Stimulated activated CD4-positive, alpha-beta T cell treated with anti-CD3 and anti-CD28 coated beads, Interleukin-1b, Interleukin-23, amount 100 ng/mL, for 24 hours (primary cell): ENCODE results near the gene RAB11FIP3.

ENCODE experiments used
- DNase-seq, 4 experiments: peaks; one replicate each; pipeline ENCODE4 v3.0.0-alpha.2; 2020; ENCODE audit warnings: low read depth in 4 of 4, low spot score in 1 of 4

RAB11FIP3 gene

DNA sequence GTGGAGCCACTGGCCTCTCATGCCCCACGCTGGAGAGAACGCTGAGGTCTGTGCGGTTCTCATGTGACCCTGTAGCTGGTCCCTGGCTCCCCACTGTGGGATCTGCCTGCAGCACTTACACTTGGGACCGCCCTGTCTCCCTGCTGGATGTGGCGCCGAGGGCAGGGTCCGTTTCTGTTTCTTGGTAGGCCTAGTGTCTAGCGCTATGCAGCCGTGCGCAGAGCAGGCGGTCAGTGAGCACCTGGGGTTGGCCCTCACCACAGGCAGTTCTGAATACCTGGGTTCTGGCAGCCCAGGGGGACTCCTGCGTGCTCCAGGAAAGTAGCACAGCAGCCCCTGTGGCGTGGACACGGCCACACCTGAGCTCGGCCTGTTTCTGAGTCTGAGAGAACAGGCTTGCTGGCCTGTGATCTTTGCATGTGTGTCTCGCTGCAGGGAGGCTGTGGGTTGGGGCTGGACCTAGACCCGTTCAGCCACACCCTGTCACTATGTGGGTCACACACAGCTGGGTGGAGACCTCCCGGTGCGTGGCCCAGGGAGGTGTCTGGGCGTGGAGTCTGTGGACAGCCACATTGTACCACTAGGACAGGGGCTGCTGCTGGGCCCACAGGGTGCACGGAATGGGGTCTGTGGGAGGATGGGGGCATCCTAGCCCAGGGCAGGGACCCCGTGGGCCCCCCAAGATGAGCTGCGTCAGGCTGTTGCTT, 104.8 kb downstream of the RAB11FIP3 start:
- DNase-seq, result no peak

DNA sequence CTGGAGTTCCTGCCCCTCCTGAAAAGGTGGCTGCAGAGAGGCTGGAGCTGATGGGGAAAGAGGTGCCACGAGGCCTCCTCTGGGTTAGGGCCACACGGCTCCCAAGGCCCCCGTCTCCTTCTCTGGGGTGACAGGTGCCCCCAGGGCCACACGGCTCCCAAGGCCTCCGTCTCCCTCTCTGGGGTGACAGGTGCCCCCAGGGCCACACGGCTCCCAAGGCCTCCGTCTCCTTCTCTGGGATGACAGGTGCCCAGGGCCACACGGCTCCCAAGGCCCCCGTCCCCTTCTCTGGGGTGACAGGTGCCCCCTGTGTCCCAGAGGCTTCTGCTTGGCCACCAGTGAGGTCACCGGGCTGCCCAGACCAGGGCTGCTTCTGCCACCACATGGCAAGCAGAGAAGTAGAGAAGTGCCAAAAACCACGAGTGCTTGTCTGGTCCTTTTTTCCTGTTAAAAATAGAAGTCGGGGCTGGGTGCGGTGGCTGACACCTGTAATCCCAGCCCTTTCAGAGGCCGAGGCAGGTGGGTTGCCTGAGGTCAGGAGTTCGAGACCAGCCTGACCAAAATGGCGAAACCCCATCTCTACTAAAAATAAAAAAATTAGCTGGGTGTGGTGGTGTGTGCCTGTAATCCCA, 106.2 kb downstream of the RAB11FIP3 start:
- no peak for DNase-seq

DNA sequence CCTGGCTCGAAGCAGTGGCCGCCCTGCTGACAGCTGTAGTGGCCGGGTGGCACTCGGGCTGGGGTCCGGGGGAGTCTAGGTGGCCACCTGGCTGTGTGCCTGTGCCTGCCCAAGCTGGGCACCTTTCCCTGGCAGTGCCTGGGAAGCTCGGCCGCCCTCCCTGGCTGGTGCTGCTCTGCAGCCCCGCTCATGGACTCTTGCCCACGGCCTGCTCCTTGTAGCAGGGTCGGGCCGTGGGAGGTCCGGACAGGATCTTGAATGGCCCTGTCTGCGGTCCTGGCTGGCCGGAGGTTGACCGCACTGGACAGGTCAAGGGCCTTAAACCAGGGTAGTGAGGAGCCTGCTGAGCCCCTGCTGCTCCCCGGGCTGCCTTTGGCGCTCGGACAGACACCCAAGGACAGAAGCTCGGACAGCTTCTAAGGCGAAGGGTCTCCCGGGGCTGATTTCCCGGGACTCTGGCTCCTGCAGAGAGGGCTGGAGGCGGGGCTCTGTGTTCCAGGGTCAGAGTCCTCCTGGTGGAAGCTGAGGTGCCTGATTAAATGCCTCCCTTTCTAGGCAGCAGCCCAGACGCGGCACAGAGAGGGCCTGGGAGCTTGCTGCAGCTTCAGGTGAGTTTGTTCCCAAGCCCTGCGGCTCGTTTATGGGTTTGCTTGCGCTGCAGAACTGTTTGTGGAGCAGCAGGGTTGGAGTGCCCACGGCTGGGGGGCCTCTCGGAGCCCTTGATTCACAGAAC, 108.1 kb downstream of the RAB11FIP3 start:
- no peak for DNase-seq

DNA sequence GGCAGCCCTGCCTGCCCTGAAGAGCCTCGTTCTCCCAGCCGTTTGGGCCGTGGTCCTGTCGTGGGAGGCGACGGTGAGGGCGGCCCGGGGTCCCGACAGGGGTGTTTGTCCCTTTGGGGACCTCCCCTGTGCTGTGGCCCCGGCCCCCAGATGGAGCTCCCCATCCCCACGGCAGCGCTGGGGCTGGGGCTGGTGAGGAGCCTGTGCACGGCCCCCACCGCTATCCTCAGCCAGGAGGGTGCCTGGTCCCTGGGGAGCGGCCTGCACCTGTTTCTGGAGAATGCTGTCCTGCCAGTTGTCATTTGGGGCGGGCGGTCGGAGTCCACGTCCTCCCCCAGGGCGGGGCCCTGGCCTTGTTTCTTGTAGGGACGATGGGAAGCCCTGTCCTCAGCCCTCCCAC, 108.7 kb downstream of the RAB11FIP3 start:
- DNase-seq, result no peak

DNA sequence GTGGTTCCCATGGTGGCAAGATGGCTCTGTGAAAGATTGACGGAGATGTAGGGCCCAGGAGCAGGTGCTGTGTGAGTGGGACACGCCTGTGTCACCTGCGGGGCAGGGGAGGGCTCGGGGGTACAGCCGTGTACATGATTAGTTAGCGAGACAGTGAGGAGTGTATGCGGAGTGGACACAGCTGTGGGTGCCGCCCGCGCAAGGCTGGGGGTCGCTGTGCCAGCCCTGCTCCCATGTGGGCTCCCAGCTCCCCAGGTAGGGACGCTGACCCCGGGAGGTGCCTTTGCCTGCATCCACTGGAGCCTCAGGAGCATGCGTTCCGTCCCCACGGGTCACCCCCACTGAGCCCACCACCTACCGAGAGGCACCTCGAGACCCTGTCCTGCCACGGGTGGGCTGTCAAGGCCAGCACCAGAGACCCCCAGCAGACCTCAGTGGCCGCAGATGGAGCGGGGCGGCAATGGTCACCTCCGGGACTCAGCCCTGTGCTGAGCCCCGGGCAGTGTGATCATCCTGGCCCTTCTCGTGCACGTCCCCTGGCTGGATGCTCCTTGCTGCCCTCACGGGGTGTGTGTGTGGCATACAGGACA, 109.5 kb downstream of the RAB11FIP3 start:
- DNase-seq, result no peak

DNA sequence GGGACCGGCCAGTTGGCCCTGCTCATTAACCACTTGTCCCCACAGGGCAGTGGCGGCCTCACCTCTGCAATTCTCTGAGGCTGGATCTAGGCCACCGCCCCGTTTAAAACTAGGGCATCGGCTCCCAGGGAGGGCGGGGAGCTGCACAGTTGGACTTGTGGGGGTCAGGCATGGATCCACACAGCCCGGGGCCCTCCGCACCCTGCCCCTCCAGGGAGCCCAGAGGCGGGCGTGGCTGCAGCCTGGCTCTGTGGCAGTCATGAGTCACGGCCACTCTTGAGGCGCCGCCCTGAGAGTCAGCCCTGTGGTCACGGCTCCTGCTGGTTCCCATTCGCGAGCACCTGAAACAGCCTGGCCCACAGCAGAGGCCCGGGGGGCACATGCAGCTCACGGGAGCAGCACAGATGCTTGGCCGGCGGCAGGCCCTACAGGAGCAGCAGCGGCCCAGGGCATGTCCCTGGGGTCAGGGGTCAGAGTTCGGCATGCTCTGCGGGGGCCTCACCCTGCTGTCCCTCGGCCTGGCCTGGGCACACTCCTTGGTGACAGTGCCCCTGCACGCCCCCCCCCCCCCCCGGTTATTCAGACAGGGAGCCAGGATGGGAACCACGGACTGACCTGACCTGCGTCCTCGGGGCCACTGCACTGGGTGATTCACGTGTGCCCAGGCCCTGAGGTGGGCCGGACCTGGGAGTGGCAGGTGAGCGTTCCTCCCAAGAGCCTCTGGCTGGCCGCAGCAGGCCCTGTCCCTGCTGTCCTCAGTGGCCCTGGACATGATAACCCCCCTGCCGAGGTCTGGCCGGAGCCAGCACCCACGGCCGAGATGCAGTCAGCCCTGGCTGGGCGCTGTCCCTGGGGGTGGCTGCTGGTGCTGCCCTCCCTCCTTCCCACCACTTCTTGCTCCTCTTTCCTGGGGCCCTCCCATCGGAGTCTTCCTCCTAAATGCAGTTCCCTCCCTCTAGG, 110.3 kb downstream of the RAB11FIP3 start:
- DNase-seq, result no peak

DNA sequence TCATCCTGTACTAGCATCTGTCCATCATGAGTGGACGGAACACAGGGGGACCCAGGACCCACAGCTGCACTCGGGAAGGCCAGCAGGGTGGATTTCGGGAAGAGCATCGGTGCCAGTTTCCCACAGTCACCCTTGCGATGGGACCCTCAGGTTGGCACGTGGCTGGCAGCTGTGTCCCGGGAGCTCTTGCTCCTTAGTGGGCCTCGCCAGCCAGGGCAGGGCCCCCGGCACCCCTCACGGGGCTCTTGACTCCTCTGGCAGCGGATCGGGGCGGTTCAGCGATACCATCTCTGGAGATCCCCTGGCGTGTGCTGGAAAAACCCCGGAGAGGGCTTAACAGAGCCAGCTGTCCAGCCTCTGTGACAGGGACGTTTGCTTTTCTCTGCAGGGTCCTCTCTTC, 111.3 kb downstream of the RAB11FIP3 start:
- DNase-seq, result no peak

DNA sequence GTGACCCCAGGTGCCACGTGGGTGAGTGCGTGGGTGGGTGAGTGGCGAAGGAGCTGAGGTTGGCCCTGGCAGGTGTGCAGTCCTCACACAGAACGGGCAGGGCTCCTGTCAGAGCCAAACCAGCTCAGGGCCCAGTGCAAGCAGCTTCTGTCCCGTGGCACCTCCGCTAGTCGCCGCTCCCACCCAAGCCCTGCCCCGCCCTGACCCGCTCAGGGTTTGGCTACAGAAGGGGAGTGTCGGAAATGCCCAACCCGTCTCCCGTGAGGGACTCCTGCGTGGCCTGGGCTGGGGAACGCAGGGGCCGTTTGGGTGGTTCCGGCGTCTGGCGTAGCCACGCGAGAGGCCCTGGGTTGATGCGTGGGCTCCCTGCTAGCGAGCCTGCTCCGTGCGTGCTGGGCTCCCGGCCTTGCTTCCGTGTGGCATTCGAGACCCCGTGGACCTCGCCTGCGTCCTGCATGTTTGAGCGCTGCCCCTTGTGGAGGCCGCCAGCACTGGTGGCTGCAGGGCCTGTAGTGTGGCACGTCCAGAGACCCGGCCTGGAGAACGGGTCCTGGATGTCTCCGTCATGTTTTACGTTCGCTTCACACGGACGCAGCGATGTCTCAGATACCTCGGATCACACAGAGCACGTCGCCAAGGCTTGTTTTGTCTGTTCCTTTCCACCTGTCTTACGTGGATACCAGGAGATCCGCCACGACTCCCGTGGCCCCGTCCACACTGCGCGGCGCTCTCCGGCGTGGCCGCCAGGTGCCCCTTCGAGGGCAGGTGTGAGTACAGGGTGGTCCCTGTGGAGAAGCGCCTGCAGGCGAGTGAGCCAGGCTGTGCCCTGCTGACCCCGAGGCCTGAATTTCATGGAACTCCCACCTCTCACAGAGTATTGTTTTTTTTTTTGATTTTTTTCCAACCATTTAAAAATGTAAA, 112.2 kb downstream of the RAB11FIP3 start:
- DNase-seq, result no peak

DNA sequence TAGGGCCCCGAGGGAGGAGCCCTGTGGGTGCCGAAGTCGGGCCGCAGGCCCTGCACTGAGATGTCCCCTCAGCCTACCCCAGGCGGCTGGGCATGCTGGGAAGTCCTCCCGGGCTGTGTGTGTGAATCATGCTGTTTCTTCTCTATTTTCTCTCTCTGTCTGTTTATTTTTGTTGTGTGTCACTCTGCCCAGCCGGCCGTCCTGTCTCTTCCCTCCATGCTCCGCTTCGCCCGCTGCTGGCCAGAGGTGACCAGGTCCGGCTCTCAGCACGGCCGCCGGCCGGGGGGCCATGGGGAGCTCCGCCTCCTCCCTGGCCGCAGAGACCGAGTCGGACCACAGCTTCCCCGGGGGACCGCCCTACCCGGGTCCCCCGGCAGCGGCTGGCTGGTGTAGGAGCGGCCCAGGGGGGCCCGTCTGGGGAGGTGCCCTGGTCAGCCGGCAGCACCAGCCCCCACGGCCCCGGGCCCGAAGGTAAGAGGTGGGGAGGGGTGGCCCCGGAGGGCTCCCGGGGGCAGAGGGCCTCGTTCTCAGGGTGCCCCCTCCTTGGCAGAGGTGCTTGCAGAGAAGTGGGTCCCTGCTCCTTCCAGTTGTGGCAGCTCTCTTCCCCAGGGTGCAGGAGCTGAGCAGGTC, 114.6 kb downstream of the RAB11FIP3 start:
- no peak for DNase-seq

DNA sequence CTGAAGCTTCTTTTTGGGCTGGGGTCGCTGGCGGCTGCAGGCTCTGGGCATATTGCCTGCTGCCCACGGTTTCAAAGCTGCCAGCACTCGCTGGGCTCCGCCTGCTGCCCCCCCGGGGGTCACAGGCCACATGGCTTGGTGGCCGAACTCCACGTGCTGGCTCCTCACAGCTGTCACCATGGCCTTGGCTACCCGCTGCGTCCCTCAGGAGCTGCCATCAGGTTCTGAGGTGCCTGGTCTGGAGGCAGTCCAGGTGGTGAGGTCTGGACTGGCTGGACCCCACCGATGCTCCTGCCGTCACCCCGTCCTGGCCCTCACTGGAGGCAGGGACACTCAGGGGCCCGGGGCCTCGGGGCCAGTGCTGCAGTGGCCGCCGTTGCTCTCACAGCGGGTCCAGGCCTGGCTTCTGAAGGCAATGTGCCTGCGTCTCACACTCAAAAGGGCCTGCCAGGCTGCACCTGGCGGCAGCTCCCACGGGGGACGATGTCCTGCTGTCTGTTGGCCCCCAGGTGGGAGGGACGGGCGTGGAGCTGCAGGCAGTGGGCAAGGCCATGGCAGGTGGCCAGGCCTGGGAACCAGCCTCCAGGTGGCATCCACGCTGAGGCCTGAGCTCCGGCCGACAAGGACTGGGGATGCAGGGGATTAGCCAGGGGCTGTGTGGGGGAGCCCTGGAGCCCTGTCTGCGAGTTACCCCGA, 115.3 kb downstream of the RAB11FIP3 start:
- no peak for DNase-seq

DNA sequence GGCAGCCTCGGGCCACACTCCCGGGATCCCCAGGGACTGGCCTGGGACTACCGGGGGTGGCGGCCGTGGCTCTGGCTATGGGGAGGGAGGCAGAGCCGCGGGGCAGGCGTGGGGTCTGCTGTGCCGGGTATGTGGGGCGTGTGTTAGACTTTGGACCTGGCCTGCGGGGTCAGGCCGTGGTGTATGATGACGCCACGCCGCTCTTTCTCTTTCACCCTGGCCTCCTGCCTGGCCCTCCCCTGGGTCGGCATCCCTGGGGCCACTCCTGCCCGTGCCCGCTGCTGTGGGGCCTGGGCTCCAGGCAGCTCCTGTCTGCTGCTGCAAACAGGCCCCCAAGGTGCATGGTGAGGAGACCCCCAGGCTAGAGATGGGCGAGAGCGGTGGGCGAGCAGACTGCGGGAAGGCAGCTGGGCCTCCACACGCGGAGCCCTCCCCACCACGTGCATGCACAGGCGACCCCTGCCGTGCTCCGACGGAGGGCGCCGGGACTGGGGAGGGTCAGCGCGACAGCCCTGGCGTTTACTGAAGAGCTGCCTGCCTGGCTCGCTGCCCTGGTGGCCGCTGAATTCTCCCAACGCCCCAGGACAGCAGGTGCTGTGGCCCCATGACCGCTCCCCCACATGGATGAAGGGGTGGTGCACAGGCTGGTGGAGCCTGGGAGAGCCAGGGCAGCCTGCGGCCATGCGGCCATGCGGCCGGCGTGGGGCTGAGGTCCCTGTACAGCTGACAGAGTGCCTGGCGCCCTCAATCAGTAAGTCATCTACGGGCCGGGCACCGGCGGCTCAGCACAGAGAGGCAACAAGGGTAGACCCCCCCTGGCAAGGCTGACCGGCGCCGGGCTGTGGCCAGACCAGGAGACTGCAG, 118.1 kb downstream of the RAB11FIP3 start:
- DNase-seq, result no peak

DNA sequence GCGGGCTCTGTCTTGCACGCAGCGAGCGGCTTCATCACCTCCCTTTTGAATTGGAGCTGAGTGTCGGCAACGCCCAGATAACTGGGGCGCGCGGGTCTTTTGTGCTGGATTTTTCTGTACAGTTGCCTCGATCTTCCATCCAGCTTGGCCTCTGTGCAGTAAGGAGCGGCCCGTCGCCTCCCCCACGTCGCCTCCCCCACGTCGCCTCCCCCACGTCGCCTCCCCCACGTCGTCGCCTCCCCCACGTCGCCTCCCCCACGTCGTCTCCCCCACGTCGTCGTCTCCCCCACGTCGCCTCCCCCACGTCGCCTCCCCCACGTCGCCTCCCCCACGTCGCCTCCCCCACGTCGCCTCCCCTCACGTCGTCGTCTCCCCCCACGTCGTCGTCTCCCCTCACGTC, 119.1 kb downstream of the RAB11FIP3 start:
- DNase-seq, result no peak

DNA sequence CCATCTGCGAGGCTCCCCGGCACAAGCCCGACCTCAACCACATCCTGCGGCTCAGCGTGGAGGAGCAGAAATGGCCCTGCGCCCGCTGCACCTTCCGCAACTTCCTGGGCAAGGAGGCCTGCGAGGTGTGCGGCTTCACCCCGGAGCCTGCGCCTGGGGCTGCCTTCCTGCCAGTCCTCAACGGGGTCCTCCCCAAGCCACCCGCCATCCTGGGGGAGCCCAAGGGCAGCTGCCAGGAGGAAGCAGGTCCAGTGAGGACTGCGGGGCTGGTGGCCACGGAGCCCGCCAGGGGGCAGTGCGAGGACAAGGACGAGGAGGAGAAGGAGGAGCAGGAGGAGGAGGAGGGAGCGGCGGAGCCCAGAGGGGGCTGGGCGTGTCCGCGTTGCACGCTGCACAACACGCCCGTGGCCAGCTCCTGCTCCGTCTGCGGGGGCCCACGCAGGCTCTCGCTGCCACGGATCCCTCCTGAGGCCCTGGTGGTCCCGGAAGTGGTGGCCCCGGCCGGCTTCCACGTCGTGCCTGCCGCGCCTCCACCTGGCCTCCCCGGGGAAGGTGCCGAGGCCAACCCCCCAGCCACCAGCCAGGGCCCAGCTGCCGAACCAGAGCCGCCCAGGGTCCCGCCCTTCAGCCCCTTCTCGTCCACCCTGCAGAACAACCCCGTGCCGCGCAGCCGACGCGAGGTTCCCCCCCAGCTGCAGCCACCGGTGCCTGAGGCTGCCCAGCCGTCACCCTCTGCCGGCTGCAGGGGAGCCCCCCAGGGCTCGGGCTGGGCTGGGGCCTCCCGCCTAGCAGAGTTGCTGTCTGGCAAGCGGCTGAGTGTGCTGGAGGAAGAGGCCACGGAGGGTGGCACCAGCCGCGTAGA, 121.7 kb downstream of the RAB11FIP3 start:
- peak in 1 of 4 experiments; percentile 28 for DNase-seq

DNA sequence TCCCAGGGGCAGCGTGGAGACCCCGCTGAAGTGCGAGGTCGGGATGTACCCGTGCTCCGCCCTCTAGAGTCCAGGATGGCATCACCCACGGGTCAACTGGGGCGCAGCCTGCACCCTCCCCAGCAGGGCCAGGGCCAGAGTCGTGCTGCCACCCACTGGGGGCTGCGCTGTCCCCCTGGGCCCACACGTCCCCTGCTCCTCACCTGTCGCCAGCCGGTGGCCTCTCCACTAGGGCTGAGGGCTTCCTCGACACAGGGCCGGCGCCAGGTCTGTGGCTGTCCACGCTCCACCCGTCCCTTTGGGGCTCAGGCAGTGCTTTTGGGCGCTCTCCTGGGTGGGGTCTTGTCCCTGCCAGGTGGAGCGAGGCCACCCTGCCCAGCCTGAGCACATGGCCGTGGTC, 123.1 kb downstream of the RAB11FIP3 start:
- no peak for DNase-seq

DNA sequence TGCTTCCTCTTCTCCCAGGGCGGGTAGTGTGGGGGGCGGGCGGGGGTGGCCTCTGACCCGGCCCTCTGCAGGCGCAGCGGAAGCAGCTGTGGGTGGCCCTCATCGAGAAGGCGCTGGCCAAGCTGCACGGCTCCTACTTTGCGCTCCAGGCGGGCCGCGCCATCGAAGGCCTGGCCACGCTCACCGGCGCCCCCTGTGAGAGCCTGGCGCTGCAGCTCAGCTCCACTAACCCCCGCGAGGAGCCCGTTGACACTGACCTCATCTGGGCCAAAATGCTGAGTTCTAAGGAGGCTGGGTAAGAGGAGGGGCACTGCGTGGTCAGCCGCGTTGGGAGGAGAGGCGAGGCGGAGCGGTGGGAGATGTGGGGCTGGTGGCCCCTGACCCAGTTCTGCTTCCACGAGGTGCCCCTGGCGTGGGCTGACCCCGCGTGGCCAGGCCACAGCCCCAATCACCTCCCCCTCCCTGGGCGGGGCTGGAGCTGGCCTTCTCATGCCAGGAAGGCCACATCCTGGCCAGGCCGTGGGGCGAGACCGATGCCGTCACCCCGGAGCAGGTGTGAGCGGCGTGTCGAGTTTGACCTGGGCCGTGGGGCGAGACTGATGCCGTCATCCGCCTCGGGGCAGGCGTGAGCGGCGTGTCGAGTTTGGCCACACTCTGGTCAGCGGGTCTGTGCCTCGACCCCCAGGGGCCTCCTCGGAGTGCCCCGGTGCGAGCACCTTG, 124.3 kb downstream of the RAB11FIP3 start:
- DNase-seq, result no peak

DNA sequence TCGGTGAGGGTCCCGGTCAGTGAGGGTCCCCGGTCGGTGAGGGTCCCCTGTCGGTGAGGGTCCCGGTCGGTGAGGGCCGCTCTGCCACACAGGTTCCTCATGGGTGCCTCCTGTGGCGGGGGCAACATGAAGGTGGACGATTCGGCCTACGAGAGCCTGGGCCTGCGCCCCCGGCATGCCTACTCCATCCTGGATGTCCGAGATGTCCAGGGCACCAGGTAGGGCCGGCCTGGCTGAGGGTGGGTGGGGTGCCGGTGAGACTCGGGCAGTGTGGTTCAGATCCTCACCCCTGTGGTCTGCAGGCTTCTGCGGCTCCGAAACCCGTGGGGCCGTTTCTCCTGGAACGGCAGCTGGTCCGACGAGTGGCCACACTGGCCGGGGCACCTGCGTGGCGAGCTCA, 125.8 kb downstream of the RAB11FIP3 start:
- DNase-seq, result no peak
